Naive thymus-derived CD4-positive, alpha-beta T cell (primary cell): ENCODE results near the gene FTCD. TPM values are rescaled to one million over a fixed set of nuclear protein-coding genes. Genes with fewer than 3 reads are reported as not detected.
A peak's percentile ranks its signal among the peaks of the same experiment; 100 is the strongest.

Source experiments
- ATAC-seq: fragments of 150-1000 bp; cut with Tn5 transposase; 2 replicates; pipeline ENCODE4 v1.10.0; 2021; ENCODE audit warnings: mild to moderate bottlenecking, moderate library complexity
- CTCF ChIA-PET: fragments of 350-600 bp; sonication (Branson Sonifier 250); formaldehyde crosslinking; loops from one replicate; lab custom pipeline; 2021; ENCODE audit warnings: antibody characterized with exemption; lab: Charles Lee
- POLR2A ChIA-PET: fragments of 350-600 bp; sonication (Branson Sonifier 250); formaldehyde crosslinking; loops from one replicate; lab custom pipeline; 2021; ENCODE audit warnings: antibody characterized with exemption, inconsistent platforms; lab: Charles Lee
- DNase-seq, 9 donors: peaks; one replicate each; pipeline versions ENCODE4 v3.0.0 to v3.0.0-alpha.2; 2020 to 2022; ENCODE audit warnings: mixed read lengths in 1 of 9
- H3K27ac ChIP-seq: one replicate; pipeline ENCODE4 v1.7.0; 2013; ENCODE audit warnings: mild to moderate bottlenecking, low read depth, low read length, moderate library complexity
- H3K27me3 ChIP-seq, 2 donors: one replicate each; pipeline ENCODE4 v1.7.0; 2013; ENCODE audit warnings: low read length in 2 of 2, mild to moderate bottlenecking in 2 of 2, moderate library complexity in 2 of 2; ENCODE audit not compliant: control insufficient read depth in 2 of 2, insufficient read depth in 2 of 2
- H3K36me3 ChIP-seq, 3 experiments: 1 replicate in 2 of 3; 2 replicates in 1 of 3; pipeline ENCODE4 v1.7.0; 2013; ENCODE audit warnings: low read length in 3 of 3, mild to moderate bottlenecking in 3 of 3, moderate library complexity in 1 of 3; ENCODE audit not compliant: insufficient read depth in 3 of 3, control insufficient read depth in 2 of 3
- H3K4me1 ChIP-seq, 2 donors: one replicate each; pipeline ENCODE4 v1.7.0; 2013; ENCODE audit warnings: low read length in 2 of 2, mild to moderate bottlenecking in 2 of 2, moderate library complexity in 1 of 2; ENCODE audit not compliant: control insufficient read depth in 2 of 2, insufficient read depth in 2 of 2
- H3K4me3 ChIP-seq: 2 replicates; pipeline ENCODE4 v1.7.0; 2013; ENCODE audit warnings: mild to moderate bottlenecking, low read length
- H3K9me3 ChIP-seq, 3 experiments: 1 replicate in 2 of 3; 2 replicates in 1 of 3; pipeline ENCODE4 v1.7.0; 2013; ENCODE audit warnings: low read length in 3 of 3; ENCODE audit not compliant: control insufficient read depth in 2 of 3
- H3K27ac Mint-ChIP-seq, 9 donors: one replicate each; pipeline ENCODE4 v1.8.0; 2020 to 2022; ENCODE audit warnings: mixed read lengths in 9 of 9, mild to moderate bottlenecking in 8 of 9, moderate library complexity in 5 of 9, inconsistent platforms in 2 of 9
- H3K27me3 Mint-ChIP-seq, 5 donors: one replicate each; pipeline ENCODE4 v1.8.0; 2021 to 2022; ENCODE audit warnings: mixed read lengths in 5 of 5, mild to moderate bottlenecking in 1 of 5
- H3K36me3 Mint-ChIP-seq, 5 donors: one replicate each; pipeline ENCODE4 v1.8.0; 2020 to 2022; ENCODE audit warnings: mixed read lengths in 5 of 5, mild to moderate bottlenecking in 3 of 5, inconsistent platforms in 1 of 5
- H3K4me1 Mint-ChIP-seq, 7 donors: one replicate each; pipeline ENCODE4 v1.8.0; 2020 to 2022; ENCODE audit warnings: mixed read lengths in 7 of 7, mild to moderate bottlenecking in 3 of 7, inconsistent platforms in 1 of 7
- H3K4me3 Mint-ChIP-seq, 10 donors: one replicate each; pipeline ENCODE4 v1.8.0; 2020 to 2022; ENCODE audit warnings: mild to moderate bottlenecking in 10 of 10, mixed read lengths in 10 of 10, moderate library complexity in 6 of 10, inconsistent platforms in 2 of 10
- H3K9me3 Mint-ChIP-seq, 11 donors: one replicate each; pipeline ENCODE4 v1.8.0; 2020 to 2022; ENCODE audit warnings: mixed read lengths in 11 of 11, mild to moderate bottlenecking in 4 of 11, inconsistent platforms in 1 of 11, moderate library complexity in 1 of 11
- intact Hi-C, 2 donors: fragments of 100-400 bp; cut with micrococcal nuclease; formaldehyde crosslinking; loops; one replicate each; pipeline ENCODE4 v1.15.1; 2023
- polyA plus RNA-seq, 2 donors: library from polyadenylated mRNA; unstranded; fragments of 300-500 nt; fragmentation: Illumina TruSeq; gene quantifications; one replicate each; pipeline ENCODE4 v1.2.3, GENCODE V29; 2021
- total RNA-seq, 6 experiments: library from RNA in 5 of 6; stranded (reverse) in 5 of 6; gene quantifications; 1 replicate in 5 of 6; 2 replicates in 1 of 6; pipeline ENCODE4 v1.2.3 and lab custom pipeline; 2021 to 2026

FTCD gene
- total and polyA plus RNA-seq, 7 experiments from 2014 or later: 0.29 to 5.7 (median 2.0) TPM; not detected in 2

GRCh38 chr21:46191686-46192575 is 36.6 kb upstream of the FTCD start:
- no peak overlapping the region for H3K4me3 Mint-ChIP-seq
- H3K27ac Mint-ChIP-seq: no peak overlapping the region
- intact Hi-C loops: no loop called here
- peaks cover 0 to 35% (median 12%) of the 10 kb centered on the region in 5 donors for H3K36me3 Mint-ChIP-seq
- POLR2A ChIA-PET: no interaction called here
- CTCF ChIA-PET: no interaction called here
- H3K4me1 Mint-ChIP-seq: no peaks in the 10 kb centered on the region
- no peaks in the 10 kb centered on the region for H3K4me1 ChIP-seq
- ATAC-seq (no peak), DNase-seq (no peak)
- H3K9me3 Mint-ChIP-seq: peaks cover 0 to 5% (median 0%) of the 10 kb centered on the region in 11 donors
- H3K9me3 ChIP-seq: no peaks in the 10 kb centered on the region
- no peaks in the 10 kb centered on the region for H3K27me3 Mint-ChIP-seq
- no peak overlapping the region for H3K4me3 ChIP-seq
- no peak overlapping the region for H3K27ac ChIP-seq
- H3K27me3 ChIP-seq: no peaks in the 10 kb centered on the region
- H3K36me3 ChIP-seq: peaks cover 0 to 60% (median 0%) of the 10 kb centered on the region in 3 experiments

GRCh38 chr21:46191257-46191685 is 35.9 kb upstream of the FTCD start:
- H3K4me1 ChIP-seq: no peaks in the 10 kb centered on the region
- POLR2A ChIA-PET: no interaction called here
- no peaks in the 10 kb centered on the region for H3K9me3 ChIP-seq
- CTCF ChIA-PET: no interaction called here
- no peaks in the 10 kb centered on the region for H3K27me3 ChIP-seq
- H3K4me3 Mint-ChIP-seq: no peak overlapping the region
- no peak overlapping the region for H3K27ac ChIP-seq
- intact Hi-C loops: no loop called here
- peak overlapping the region in 1 of 9 donors; percentile 49 for H3K27ac Mint-ChIP-seq
- DNase-seq: no peak
- peaks cover 0 to 29% (median 12%) of the 10 kb centered on the region in 5 donors for H3K36me3 Mint-ChIP-seq
- peaks cover 0 to 54% (median 0%) of the 10 kb centered on the region in 3 experiments for H3K36me3 ChIP-seq
- peaks cover 0 to 5% (median 0%) of the 10 kb centered on the region in 11 donors for H3K9me3 Mint-ChIP-seq
- no peak for ATAC-seq
- no peaks in the 10 kb centered on the region for H3K4me1 Mint-ChIP-seq
- no peaks in the 10 kb centered on the region for H3K27me3 Mint-ChIP-seq
- H3K4me3 ChIP-seq: no peak overlapping the region

DNA sequence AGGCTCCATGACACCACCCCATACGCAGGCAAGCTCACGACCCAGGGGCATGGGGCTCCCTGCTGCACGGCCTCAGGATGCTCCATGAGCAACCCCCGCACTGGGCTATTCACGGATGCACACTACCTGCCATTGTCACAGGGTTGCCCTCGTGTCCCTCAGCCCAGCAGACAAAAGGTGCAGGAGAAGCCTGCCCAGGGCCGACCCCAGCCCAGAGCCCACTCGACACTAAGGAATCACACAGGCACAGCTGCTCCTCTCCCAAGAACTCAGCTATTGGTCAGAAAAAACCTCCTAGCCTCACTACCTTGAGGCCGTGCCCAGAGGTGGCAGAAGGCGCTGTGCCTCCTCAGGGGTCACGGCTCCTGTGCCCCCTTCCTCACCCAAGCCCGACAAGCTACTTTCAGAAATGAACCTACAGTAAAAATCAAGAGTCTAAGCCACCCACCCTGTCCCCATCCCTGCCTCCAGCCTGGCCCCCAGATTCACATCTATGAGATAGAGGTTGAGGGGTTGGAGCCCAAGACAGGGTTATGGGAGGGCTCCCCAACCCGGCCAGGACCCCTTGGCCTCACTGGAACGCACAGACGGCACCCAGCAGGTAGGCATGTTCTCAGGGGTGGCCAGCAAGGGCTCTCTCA is 35.2 kb upstream of the FTCD start:
- peaks cover 0 to 5% (median 0%) of the 10 kb centered on the region in 11 donors for H3K9me3 Mint-ChIP-seq
- peaks cover 0 to 22% (median 12%) of the 10 kb centered on the region in 5 donors for H3K36me3 Mint-ChIP-seq
- H3K4me1 Mint-ChIP-seq: peaks cover 0 to 5% (median under 1%) of the 10 kb centered on the region in 7 donors
- no peaks in the 10 kb centered on the region for H3K9me3 ChIP-seq
- intact Hi-C loops: no loop called here
- H3K4me3 Mint-ChIP-seq: no peak overlapping the region
- no peak overlapping the region for H3K27ac ChIP-seq
- peaks cover 0 to 48% (median 0%) of the 10 kb centered on the region in 3 experiments for H3K36me3 ChIP-seq
- no peak overlapping the region for H3K4me3 ChIP-seq
- no peak for ATAC-seq
- H3K27me3 Mint-ChIP-seq: no peaks in the 10 kb centered on the region
- CTCF ChIA-PET: no interaction called here
- DNase-seq: no peak
- POLR2A ChIA-PET: no interaction called here
- H3K27me3 ChIP-seq: no peaks in the 10 kb centered on the region
- no peaks in the 10 kb centered on the region for H3K4me1 ChIP-seq
- H3K27ac Mint-ChIP-seq: no peak overlapping the region

DNA sequence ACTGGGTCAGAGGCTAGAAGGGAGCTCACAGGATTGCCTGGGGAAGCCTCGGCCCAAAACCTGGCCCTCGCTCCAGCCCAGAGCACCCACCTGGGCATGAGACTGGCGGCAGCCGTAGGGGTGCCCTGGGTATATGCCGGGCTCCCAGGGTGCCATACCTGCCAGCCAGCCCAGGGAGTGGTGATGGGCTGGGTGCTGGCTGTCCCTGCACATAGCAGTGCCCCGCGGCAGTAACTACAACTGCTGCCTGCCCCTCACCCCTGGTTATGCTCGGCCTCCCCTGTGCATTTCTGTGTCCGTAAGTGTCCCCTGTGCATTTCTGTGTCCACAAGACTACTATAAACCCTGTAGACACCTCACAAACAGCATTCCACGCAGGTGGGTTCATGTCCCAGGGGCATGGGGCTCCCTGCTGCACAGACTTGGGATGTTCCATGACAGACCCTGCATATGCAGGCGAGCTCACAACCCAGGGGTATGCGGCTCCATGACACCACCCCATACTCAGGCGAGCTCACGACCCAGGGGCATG is 34.6 kb upstream of the FTCD start:
- Histone ChIP-seq H3K27me3 (no peaks in the 10 kb centered on the region), H3K27ac (no peak overlapping the region), H3K9me3 (no peaks in the 10 kb centered on the region), H3K4me1 (no peaks in the 10 kb centered on the region), H3K4me3 (no peak overlapping the region), H3K36me3 (peaks cover 0 to 42% (median 0%) of the 10 kb centered on the region in 3 experiments)
- DNase-seq (no peak), ATAC-seq (no peak)
- ChIA-PET POLR2A (no interaction called here), CTCF (no interaction called here)
- peaks cover 0 to 18% (median 12%) of the 10 kb centered on the region in 5 donors for H3K36me3 Mint-ChIP-seq
- H3K27me3 Mint-ChIP-seq: no peaks in the 10 kb centered on the region
- no peak overlapping the region for H3K4me3 Mint-ChIP-seq
- intact Hi-C loops: no loop called here
- H3K27ac Mint-ChIP-seq: no peak overlapping the region
- peaks cover 0 to 8% (median 5%) of the 10 kb centered on the region in 7 donors for H3K4me1 Mint-ChIP-seq
- peaks cover 0 to 5% (median 0%) of the 10 kb centered on the region in 11 donors for H3K9me3 Mint-ChIP-seq

DNA sequence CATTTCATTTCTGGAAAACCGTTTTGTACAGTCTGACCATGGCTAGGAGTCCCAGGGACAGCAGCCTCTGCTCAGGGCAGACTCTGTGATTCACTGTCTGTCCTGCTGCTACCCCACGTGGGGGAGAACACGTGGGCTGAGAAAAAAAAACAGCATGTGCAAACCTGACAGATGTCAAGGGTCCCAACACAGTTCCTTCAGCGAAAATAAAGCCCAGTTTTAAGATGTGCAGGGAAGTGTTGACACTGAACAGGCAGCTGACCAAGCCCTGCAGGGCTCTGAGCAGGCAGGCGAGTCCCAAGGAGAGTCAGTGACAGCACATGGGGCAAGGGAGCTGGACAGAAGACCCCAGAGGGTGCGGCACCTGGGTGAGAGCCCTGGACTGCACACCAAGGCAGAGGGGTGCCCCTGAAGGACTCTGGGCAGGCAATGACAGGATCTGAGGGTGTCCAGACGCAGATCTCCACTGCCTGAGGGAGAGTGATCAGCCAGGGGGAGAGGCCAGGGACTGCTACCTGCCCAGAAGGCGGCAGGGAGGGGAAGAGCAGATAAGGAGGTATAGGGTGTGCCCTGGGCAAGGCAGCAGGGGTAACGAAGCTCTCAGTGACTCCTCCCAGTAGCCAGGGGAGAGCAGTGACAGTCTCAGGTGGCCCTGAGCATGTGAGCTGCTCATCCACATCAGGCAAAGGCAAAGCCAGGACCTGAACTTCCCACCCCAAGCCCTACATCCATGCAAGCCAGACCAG is 34.0 kb upstream of the FTCD start:
- ChIA-PET CTCF (no interaction called here), POLR2A (no interaction called here)
- Histone ChIP-seq H3K27ac (no peak overlapping the region), H3K4me1 (no peaks in the 10 kb centered on the region), H3K4me3 (no peak overlapping the region), H3K36me3 (peaks cover 0 to 35% (median 0%) of the 10 kb centered on the region in 3 experiments), H3K9me3 (no peaks in the 10 kb centered on the region), H3K27me3 (no peaks in the 10 kb centered on the region)
- Mint-ChIP-seq H3K27ac (no peak overlapping the region), H3K4me1 (peaks cover 0 to 13% (median 10%) of the 10 kb centered on the region in 7 donors), H3K9me3 (peaks cover 0 to 5% (median 0%) of the 10 kb centered on the region in 11 donors), H3K27me3 (no peaks in the 10 kb centered on the region), H3K36me3 (peaks cover 0 to 15% (median 11%) of the 10 kb centered on the region in 5 donors), H3K4me3 (no peak overlapping the region)
- intact Hi-C loops: no loop called here
- no peak for ATAC-seq
- DNase-seq: no peak
